ENCODE measurements around the gene RPS5.
"Not testable (repeated sequence)": the region's sequence is repeated elsewhere in the genome, so short reads cannot be mapped to it uniquely, and the experiment has no call there.

GRCh38 chr19:58442986-58443385, 55.9 kb downstream of the RPS5 start:
- not testable (repeated sequence) for TF ChIP-seq EZH2, CTCF, EZH2phosphoT487 (IDR thresholded peaks at IDR 0.05)
